Neural cell (in vitro differentiated cells): ENCODE results near the gene KLHDC9. TPM values are rescaled to one million over a fixed set of nuclear protein-coding genes. Genes with fewer than 3 reads are reported as not detected.

ENCODE experiments used
- H2AFZ ChIP-seq: fragments of 200-600, 300-800 bp; sonication (generic), shearing (Covaris generic); 2 replicates; pipeline ENCODE4 v1.6.0; 2014; ENCODE audit warnings: low read depth, mild to moderate bottlenecking, antibody characterized with exemption, low read length, moderate library complexity
- H3F3A ChIP-seq: fragments of 200-600 bp; shearing (Covaris generic); 2 replicates; pipeline ENCODE4 v1.6.1; 2016; ENCODE audit warnings: mild to moderate bottlenecking, moderate library complexity, mixed read lengths, antibody characterized with exemption, low read length; ENCODE audit not compliant: insufficient read depth, poor library complexity, severe bottlenecking
- H3K27ac ChIP-seq: fragments of 200-600, 300-800 bp; sonication (generic), shearing (Covaris generic); 2 replicates; pipeline ENCODE4 v1.5.1; 2014; ENCODE audit warnings: mild to moderate bottlenecking, low read length, moderate library complexity
- H3K27me3 ChIP-seq: fragments of 300-800, 200-600 bp; sonication (generic), shearing (Covaris generic); 2 replicates; pipeline ENCODE4 v1.6.0; 2014; ENCODE audit warnings: mild to moderate bottlenecking, low read depth, low read length, moderate library complexity; ENCODE audit not compliant: insufficient read depth
- H3K36me3 ChIP-seq: fragments of 300-800, 200-600 bp; sonication (generic), shearing (Covaris generic); 2 replicates; pipeline ENCODE4 v1.5.1; 2014; ENCODE audit warnings: mild to moderate bottlenecking, antibody characterized with exemption, low read length, moderate library complexity; ENCODE audit not compliant: insufficient read depth
- H3K4me2 ChIP-seq: fragments of 300-800, 200-600 bp; sonication (generic), shearing (Covaris generic); 2 replicates; pipeline ENCODE4 v1.6.0; 2014; ENCODE audit warnings: mild to moderate bottlenecking, low read length
- H3K4me3 ChIP-seq: fragments of 300-800, 200-600 bp; sonication (generic), shearing (Covaris generic); 2 replicates; pipeline ENCODE4 v1.5.1; 2014; ENCODE audit warnings: mild to moderate bottlenecking, low read length, moderate library complexity
- H3K79me2 ChIP-seq: fragments of 200-600 bp; shearing (Covaris generic); replicated peaks from 2 replicates; pipeline ENCODE4 v1.6.0; 2014; ENCODE audit warnings: mild to moderate bottlenecking, low read length, moderate library complexity; ENCODE audit not compliant: insufficient read depth
- H3K9ac ChIP-seq: fragments of 300-800, 200-600 bp; sonication (generic), shearing (Covaris generic); 2 replicates; pipeline ENCODE4 v1.6.1; 2016; ENCODE audit warnings: mild to moderate bottlenecking, low read length, mixed read lengths
- H3K9me2 ChIP-seq: fragments of 200-600 bp; shearing (Covaris generic); 2 replicates; pipeline ENCODE4 v1.6.1; 2016; ENCODE audit warnings: mild to moderate bottlenecking, low read length, mixed read lengths; ENCODE audit not compliant: insufficient read depth
- H3K9me3 ChIP-seq: fragments of 200-600, 300-800 bp; sonication (generic), shearing (Covaris generic); 2 replicates; pipeline ENCODE4 v1.6.1; 2016; ENCODE audit warnings: mild to moderate bottlenecking, mixed run types, low read length, moderate library complexity, mixed read lengths
- H4K20me1 ChIP-seq: fragments of 200-600 bp; shearing (Covaris generic); 2 replicates; pipeline ENCODE4 v1.6.1; 2016; ENCODE audit warnings: mild to moderate bottlenecking, mixed run types; ENCODE audit not compliant: insufficient read depth
- CTCF ChIP-seq: fragments of 450-650 bp; IDR thresholded peaks from 2 replicates; pipeline ENCODE4 v1.5.1; 2014; ENCODE audit warnings: antibody characterized with exemption, mild to moderate bottlenecking, moderate library complexity; ENCODE audit not compliant: poor library complexity, severe bottlenecking
- EP300 ChIP-seq: fragments of 450-650 bp; conservative IDR thresholded peaks from 2 replicates; pipeline ENCODE4 v1.6.1; 2014; ENCODE audit warnings: antibody characterized with exemption, mild to moderate bottlenecking, moderate library complexity; ENCODE audit not compliant: poor library complexity, severe bottlenecking
- EZH2 ChIP-seq: fragments of 200-600, 300-800 bp; shearing (Covaris generic), sonication (generic); IDR thresholded peaks from 2 replicates; pipeline ENCODE4 v1.6.1; 2014; ENCODE audit warnings: antibody characterized with exemption, low read length, borderline replicate concordance, mild to moderate bottlenecking; ENCODE audit not compliant: insufficient read depth, poor library complexity, severe bottlenecking
- MXI1 ChIP-seq: fragments of 450-650 bp; conservative IDR thresholded peaks from 2 replicates; pipeline ENCODE4 v1.6.1; 2014; ENCODE audit warnings: antibody characterized with exemption, mild to moderate bottlenecking; ENCODE audit not compliant: poor library complexity, severe bottlenecking
- POLR2AphosphoS5 ChIP-seq: IDR thresholded peaks from 2 replicates; pipeline ENCODE4 v1.6.1; 2012
- RAD21 ChIP-seq: fragments of 450-650 bp; conservative IDR thresholded peaks from 2 replicates; pipeline ENCODE4 v1.6.1; 2014; ENCODE audit warnings: antibody characterized with exemption, mild to moderate bottlenecking, moderate library complexity
- REST ChIP-seq: IDR thresholded peaks from 2 replicates; pipeline ENCODE4 v1.6.1; 2012; ENCODE audit warnings: borderline replicate concordance
- SMC3 ChIP-seq: fragments of 450-650 bp; conservative IDR thresholded peaks from 2 replicates; pipeline ENCODE4 v1.6.1; 2014; ENCODE audit warnings: antibody characterized with exemption, mild to moderate bottlenecking, moderate library complexity; ENCODE audit not compliant: poor library complexity
- TAF1 ChIP-seq: IDR thresholded peaks from 2 replicates; pipeline ENCODE4 v1.6.1; 2012; ENCODE audit warnings: low read depth
- polyA plus RNA-seq: library from polyadenylated mRNA; depleted of rRNA; stranded (reverse); fragments of >200 nt; gene quantifications from 2 replicates; pipeline ENCODE4 v1.2.3, GENCODE V29; 2014

The KLHDC9 gene
- polyA plus RNA-seq, 1 donor from 2014 or later, result 78.1 TPM

GRCh38 chr1:161088587-161089110, 9.5 kb upstream of the KLHDC9 start:
- no peak overlapping the region for H3K9ac ChIP-seq
- H3K36me3 ChIP-seq, result no peaks in the 10 kb centered on the region
- TF ChIP-seq EP300 (no peak), POLR2AphosphoS5 (no peak), EZH2 (no peak), REST (no peak), CTCF (no peak), MXI1 (no peak), RAD21 (no peak), TAF1 (no peak), SMC3 (no peak)
- H3K9me2 ChIP-seq, result no peaks in the 10 kb centered on the region
- H3F3A ChIP-seq, result no peaks in the 10 kb centered on the region
- no peak overlapping the region for H3K27ac ChIP-seq
- no peaks in the 10 kb centered on the region for H4K20me1 ChIP-seq
- H3K79me2 ChIP-seq, result no peaks in the 10 kb centered on the region
- H2AFZ ChIP-seq, result no peak overlapping the region
- no peaks in the 10 kb centered on the region for H3K27me3 ChIP-seq
- H3K4me2 ChIP-seq, result no peak overlapping the region
- H3K4me3 ChIP-seq, result no peak overlapping the region
- no peaks in the 10 kb centered on the region for H3K9me3 ChIP-seq

GRCh38 chr1:161089251-161089924, 8.8 kb upstream of the KLHDC9 start, which contains the start of gene NECTIN4:
NECTIN4 (minus strand) TSS chr1:161089558; CDS start chr1:161089296, 262 bp downstream.
- H3K36me3 ChIP-seq, result no peaks in the 10 kb centered on the region
- H3K9me2 ChIP-seq, result no peaks in the 10 kb centered on the region
- H3K79me2 ChIP-seq, result no peaks in the 10 kb centered on the region
- no peak within 1 kb of the TSS for H3K4me2 ChIP-seq
- TF ChIP-seq EP300 (no peak), TAF1 (no peak), MXI1 (no peak)
- no peaks in the 10 kb centered on the region for H3F3A ChIP-seq
- no peak within 1 kb of the TSS for H3K9ac ChIP-seq
- no peak within 1 kb of the TSS for H2AFZ ChIP-seq
- H4K20me1 ChIP-seq, result no peaks in the 10 kb centered on the region
- H3K9me3 ChIP-seq, result no peaks in the 10 kb centered on the region
- H3K27ac ChIP-seq, result no peak within 1 kb of the TSS
- no peaks in the 10 kb centered on the region for H3K27me3 ChIP-seq
- no peak within 1 kb of the TSS for H3K4me3 ChIP-seq
